Fibroblast of gingiva (primary cell): Measurements from ENCODE around the gene HBEGF.
A peak's percentile ranks its signal among the peaks of the same experiment; 100 is the strongest.

Experiments
- DNase-seq: peaks from one replicate; pipeline ENCODE4 v3.0.0-alpha.2; 2011; ENCODE audit warnings: low read depth

Gene HBEGF

GRCh38 chr5:140336388-140336787, 10.0 kb downstream of the HBEGF start:
- peak; percentile 60 for DNase-seq

- DNase-seq, result no peak
Observed at GRCh38 chr5:140331638-140332037, 14.8 kb downstream of the HBEGF start.

DNA sequence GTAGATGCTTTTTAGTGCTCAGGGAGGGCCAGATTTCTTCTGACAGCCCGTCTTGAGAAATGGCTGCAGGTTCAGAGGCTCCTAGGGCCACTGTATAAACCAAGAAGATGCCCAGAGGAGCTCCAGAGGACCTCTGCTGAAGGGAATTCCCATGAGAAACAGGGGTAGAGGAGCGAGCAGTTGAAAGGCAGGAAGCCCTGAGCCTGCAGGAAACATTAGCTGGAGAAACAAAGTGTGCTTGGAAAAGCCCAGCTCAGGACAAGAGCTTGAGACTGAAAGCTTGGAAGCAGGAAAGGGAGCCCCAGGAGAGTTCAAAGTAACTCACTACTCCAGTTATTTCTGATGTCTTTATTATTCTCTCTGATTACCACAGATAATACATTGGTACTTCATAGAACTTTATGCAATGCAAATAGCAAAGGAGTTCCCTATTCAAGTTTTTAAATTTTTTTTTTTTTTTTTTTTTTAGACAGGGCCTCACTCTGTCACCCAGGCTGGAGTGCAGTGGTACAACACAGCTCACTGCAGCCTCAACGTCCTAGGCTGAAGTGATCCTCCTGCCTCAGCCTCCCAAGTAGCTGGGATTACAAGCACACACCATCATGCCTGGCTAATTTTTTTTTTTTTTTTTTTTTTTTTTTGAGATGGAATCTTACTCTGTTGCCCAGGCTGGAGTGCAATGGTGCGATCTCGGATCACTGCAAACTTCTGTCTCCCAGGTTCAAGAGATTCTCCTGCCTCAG, 16.5 kb downstream of the HBEGF start:
- DNase-seq, result no peak

GRCh38 chr5:140328036-140328764, 18.2 kb downstream of the HBEGF start:
- no peak for DNase-seq

GRCh38 chr5:140327589-140327988, 18.8 kb downstream of the HBEGF start:
- DNase-seq, result peak; percentile 78

GRCh38 chr5:140325486-140325885, 20.9 kb downstream of the HBEGF start:
- no peak for DNase-seq

- no peak for DNase-seq
Observed at GRCh38 chr5:140324617-140325241, 21.7 kb downstream of the HBEGF start.

GRCh38 chr5:140324041-140324600, 22.3 kb downstream of the HBEGF start:
- no peak for DNase-seq

DNA sequence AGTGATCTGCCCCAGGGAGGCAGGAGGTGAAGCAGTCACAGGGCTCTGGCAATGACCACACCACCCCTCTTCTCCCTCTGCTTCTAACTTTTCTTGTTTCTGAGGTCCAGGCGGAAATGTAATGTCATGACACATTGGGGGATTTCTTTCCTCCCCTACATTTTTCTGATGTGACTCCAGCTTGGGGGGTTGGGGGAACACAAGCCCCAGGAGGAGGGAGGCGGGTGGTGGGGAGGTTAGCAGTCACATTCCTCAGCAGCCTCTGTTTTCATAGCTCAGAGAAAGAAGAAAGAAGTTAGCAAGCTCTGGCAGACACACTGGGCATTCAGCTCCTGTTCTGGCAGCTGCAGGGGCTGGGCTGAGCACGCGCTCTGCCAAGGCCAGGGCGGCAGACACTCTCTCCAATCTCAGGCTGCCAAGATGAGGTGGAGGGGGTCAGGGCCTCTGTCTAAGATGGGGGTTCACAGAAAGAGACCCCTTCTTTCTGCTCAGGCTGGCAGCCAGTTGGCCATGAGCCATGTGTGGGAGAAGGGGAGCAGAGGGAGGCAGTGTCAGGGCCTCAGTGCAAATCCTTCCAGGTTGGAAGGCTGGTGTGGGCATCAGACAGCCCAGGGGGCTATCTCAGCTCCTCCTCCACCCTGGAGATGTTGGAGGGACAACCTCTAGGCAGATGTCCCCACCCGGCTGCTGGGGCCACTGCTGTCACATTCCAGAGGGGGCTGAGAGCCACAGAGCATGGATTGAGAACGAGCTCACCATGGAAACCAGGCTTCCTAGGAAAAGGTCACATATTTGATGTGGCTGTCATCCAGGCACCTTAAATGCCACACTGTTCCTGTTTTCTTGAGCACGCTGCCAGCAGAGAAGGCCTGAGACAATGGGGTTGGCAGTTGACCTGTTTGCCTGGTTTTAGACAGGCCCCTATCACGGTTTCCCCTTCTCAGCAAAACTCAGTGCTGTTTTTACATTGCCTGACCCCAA, 23.4 kb downstream of the HBEGF start:
- peak; percentile 74 for DNase-seq

- DNase-seq, result no peak
Observed at GRCh38 chr5:140321796-140322195, 24.6 kb downstream of the HBEGF start.

- DNase-seq, result no peak
Observed at GRCh38 chr5:140319833-140320232, 26.6 kb downstream of the HBEGF start.

GRCh38 chr5:140318792-140319191, 27.6 kb downstream of the HBEGF start:
- DNase-seq, result no peak

- DNase-seq, result no peak
Observed at GRCh38 chr5:140317859-140318258, 28.5 kb downstream of the HBEGF start.

DNA sequence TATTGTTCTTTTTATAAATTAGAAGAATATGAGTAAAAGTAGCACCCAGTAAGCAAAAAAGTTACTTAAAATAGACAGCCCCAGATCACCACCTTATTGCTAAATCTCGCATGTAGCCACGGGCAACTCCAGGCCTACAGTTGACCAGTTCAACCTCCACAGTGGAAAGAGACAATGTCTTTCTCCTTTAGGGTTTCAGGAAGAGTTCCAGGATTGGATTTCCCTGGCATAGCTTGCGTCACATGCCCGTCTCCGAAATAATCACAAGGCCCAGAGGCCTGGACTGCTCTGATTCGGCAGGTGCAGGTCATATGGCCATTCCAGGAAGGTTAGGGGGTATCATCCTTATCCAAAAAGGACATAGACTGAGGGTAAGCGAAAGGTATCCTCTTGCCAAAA, 33.6 kb downstream of the HBEGF start:
- DNase-seq, result no peak

GRCh38 chr5:140312067-140312790, 34.2 kb downstream of the HBEGF start:
- DNase-seq, result peak; percentile 68

- peak; percentile 37 for DNase-seq
Observed at GRCh38 chr5:140311011-140311467, 35.4 kb downstream of the HBEGF start.

DNA sequence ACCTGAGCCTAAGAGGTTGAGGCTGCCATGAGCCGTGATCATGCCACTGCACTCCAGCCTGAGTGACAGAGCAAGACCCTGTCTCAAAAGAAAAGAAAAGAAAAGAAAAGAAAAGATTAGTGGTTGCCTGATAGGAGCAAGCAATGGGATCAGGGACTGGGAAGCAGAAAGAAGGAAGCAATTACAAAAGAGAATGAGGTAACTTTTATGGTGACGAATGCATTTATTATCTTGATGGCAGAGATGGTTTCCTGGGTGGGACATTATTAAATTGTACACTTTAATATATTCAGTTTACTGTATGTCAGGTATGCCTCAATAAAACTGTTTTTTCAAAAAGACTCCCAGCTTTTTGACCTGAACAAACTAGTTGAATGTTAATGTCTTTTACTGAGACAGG, 36.0 kb downstream of the HBEGF start:
- DNase-seq, result no peak

- no peak for DNase-seq
Observed at GRCh38 chr5:140309706-140310249, 36.6 kb downstream of the HBEGF start.

GRCh38 chr5:140305471-140305870, 40.9 kb downstream of the HBEGF start:
- no peak for DNase-seq

DNA sequence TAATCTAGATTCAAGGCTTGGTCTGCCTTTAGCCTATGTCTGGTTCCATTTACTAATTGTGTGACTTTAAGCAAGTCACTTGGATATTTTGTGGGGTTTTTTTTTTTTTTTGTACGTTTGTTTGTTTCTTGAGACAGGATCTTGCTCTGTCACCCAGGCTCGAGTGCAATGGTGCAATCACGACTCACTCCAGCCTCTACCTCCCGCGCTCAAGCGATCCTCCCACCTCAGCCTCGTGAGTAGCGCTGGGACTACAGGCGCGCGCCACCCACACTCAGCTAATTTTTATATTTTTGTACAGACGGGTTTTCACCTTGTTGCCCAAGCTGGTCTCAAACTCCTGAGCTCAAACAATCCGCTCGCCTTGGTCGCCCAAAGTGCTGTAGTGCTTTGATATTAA, 42.4 kb downstream of the HBEGF start:
- DNase-seq, result no peak
